C4-2B (cell line): Measurements from ENCODE around the gene PDGFA.

ENCODE experiments used
- H3K27ac ChIP-seq: fragments of 450-650 bp; 2 replicates; pipeline ENCODE4 v1.5.1; 2017
- CTCF ChIP-seq: fragments of 450-650 bp; conservative IDR thresholded peaks from 2 replicates; pipeline ENCODE4 v1.5.1; 2017; ENCODE audit warnings: mild to moderate bottlenecking
- ZFX ChIP-seq: fragments of 450-650 bp; IDR thresholded peaks from 2 replicates; pipeline ENCODE4 v1.6.1; 2017

PDGFA gene

DNA sequence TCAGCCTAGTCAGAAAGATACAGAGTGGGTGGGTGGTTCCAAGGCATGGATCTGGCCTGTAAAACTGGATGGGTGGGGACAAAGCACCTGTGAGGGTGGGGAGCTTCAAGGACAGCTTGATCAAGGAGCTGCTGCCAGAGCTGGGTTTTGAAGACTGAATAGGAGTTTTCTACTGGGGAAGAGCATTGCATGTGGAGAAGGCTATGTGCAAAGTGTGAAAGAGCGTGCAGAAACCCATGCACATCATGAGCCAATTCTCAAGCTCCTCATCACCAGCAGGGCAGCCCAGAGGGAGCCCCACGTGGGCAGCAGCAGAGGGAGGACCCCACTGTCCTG lies 58.6 kb downstream of the PDGFA start:
- H3K27ac ChIP-seq, result no peak overlapping the region
- TF ChIP-seq CTCF, result no peak
- no peak for TF ChIP-seq ZFX

DNA sequence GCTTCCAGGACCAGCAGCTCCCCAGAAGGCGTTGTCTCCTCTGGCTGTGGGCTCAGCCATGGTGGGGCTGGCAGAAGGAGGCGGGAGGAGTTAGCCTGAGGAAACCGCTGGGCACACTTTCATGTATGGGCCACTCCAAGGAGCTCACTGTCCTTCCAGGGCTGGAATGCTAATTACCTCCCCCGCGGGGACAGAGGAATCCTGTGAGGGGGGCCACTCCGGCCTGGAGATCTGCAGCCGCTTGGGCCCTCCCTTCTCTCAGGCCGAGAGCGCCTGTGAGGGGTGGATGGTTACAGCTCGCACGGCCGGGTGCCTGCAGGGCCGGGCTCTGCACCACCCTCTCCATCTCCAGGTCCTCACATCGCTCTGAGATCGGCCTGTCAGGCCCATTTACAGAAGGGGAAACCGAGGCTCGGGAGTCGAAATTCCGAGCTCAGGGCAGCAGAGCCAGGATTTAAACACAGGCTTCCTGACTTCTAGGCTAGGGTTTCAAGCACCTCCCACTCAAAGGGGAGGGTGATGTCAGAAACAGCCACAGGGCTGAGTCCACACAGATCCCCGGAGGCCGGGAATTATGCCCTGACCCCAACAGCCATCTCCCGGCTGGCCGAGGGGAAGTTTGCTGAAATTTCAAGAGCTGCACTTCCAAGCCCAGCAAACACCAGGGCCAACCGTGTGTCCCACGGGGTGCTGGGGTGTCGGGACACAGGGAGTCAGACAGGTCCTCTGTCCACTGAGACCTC lies 59.1 kb downstream of the PDGFA start:
- no peak overlapping the region for H3K27ac ChIP-seq
- no peak for TF ChIP-seq ZFX
- TF ChIP-seq CTCF, result no peak

DNA sequence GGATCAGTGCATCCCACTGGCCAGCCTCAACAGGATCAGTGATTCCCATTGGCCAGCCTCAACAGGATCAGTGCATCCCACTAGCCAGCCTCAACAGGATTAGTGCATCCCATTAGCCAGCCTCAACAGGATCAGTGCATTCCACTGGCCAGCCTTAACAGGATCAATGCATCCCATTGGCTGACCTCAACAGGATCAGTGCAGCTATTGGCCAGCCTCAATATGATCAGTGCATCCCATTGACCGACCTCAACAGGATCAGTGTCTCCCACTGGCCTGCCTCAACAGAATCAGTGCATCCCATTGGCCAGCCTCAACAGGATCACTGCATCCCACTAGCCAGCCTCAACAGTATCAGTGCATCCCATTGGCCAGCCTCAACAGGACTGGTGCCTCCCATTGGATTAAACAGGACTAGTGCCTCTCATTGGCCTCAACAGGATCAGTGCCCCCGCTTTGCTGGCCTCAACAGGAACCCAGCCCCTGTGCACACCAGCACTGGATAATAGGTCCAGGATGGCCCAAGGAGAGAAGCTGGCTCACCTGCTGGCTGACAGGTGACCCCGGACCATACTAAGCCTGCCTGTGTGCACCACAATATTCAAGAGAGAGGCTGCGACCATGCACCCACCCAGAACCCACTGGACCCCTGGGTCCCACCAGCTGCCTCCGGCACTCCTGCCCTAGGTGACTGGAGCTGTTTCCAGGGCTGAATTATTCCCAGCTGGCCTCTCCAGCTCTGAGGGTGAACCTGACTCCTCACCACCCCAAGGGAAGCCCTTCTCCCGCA lies 59.9 kb downstream of the PDGFA start:
- TF ChIP-seq CTCF, result no peak
- no peak for TF ChIP-seq ZFX

DNA sequence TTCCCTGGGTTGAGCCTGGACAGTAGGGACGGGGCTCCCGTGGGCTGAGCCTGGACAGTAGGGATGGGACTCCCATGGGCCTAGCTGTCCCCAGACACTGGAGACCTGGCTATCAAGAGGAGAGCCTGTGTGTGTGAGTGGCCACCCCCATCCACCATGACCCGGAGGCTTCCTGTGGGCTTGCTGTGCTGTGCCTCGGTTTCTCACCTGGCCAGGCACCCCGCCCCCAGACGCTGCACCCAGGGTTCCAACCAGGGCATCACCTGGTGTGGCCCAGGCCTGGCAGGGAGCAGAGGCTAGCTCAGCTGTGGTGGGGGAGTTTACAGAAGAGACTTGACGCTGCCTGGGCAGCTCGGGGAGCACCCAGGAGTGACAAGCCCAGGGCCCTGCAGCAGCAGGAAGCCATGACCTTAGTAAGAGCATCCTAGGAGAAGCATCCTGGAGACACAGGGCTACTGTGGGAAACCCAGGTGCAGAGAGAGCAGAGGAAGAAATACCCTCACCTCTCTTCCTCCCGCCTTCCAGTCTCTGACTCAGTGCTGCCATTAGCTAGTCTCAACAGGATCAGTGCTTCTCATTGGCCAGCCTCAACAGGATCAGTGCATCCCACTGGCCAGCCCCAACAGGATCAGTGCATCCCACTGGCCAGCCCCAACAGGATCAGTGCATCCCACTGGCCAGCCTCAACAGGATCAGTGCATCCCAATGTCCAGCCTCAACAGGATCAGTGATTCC lies 61.0 kb downstream of the PDGFA start:
- H3K27ac ChIP-seq, result no peak overlapping the region
- TF ChIP-seq CTCF (no peak), ZFX (no peak)

More for the DNA sequence above, 59.9 kb downstream of the PDGFA start:
- no peak overlapping the region for H3K27ac ChIP-seq

- no peak for TF ChIP-seq ZFX
- H3K27ac ChIP-seq, result no peak overlapping the region
Observed at GRCh38 chr7:457814-458510, 61.7 kb downstream of the PDGFA start.

GRCh38 chr7:455110-455928 lies 64.3 kb downstream of the PDGFA start:
- no peak overlapping the region for H3K27ac ChIP-seq
- no peak for TF ChIP-seq CTCF
- TF ChIP-seq ZFX, result no peak
